Suppressor macrophage treated with lipopolysaccharide for 1 hour (primary cell): ENCODE results near the gene SEC22A.

Experiments used
- DNase-seq, 3 donors: peaks; one replicate each; pipeline ENCODE4 v3.0.0-alpha.2; 2020 to 2022

The SEC22A gene

DNA sequence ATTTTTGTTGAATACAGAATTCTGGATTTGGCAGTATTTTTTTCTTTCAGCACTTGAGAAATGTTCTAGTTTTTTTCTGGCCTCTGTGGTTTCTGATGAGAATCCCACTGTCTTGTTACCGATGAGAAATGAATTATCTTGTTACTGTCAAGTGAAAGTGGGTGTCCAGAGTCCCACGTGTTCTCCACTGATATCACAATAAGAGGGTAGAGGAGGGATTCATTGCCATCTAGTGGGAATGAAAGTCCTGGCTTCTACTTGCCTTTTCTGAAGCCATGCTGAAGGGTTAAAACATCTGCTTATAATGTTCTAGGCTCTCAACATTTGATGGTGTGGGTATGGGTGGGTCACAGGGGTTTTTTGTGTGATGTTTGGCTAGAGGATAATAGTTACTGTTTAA, 66.1 kb downstream of the SEC22A start:
- peak in 1 of 3 donors; percentile 15 for DNase-seq

DNA sequence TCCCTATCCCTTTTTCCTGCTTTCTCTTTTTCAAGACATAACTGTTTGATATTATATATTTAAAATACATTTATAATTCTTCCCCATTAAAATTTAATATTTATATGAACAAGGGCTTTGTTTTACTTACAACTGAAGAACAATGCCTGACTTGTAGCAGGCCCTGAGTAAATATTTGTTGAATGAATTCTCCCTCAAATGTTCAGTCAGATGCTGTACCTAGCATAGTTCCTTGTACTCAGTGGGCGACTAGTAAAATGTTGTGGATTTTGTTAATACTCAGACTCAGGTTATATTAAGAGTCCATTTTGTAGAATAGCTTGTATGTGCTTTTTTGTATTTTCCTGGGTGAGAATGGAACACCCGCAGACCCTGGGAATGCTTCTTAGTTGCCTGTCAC, 69.1 kb downstream of the SEC22A start:
- no peak for DNase-seq

DNA sequence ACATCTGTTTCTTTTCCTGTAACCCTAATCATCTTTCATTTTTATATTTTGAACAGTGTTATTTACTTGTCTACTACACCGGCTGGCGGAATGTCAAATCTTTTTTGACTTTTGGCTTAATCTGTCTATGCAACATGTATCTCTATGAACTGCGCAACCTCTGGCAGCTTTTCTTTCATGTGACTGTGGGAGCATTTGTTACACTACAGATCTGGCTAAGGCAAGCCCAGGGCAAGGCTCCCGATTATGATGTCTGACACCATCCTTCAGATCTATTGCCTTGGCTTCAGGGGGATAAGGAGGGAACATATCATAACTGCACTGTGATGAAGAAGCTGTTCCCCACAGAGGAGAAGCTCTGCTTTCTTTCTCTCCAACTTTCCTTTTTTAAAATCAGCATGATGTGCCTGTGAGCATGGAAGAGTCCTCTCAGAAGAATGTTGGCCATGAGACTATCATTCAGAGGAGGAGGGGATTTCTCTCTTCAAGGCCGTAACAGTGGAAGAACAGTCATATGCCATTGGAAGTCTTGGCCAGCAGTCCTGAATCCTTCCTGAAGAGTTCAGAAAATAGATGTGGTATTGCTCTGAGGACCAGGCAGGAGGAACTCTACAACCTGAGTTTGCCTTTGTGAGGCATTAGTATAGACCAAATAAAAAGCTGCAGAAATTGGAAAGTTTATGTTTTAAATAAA, 69.9 kb downstream of the SEC22A start:
- DNase-seq, result no peak

DNA sequence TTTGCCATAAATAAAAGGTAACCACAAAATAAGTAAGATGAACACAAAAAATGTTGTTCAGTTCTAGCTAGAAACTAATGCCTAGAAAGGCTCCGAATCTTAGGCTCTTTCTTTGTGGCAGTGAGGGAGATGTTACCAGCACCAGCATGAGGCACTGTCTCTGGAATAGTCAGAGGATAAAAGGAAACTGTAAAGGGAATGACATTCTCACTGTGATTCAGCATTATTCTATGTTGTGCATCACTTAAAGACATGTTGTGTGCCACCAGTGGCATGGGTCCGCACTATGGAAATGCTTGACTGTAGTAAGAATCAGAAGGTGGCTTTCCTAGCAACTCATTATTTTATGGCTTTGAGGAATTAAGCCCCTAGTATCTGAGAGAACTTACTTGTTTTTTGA, 70.8 kb downstream of the SEC22A start:
- DNase-seq, result peak; percentile 4 to 53 (median 24)

DNA sequence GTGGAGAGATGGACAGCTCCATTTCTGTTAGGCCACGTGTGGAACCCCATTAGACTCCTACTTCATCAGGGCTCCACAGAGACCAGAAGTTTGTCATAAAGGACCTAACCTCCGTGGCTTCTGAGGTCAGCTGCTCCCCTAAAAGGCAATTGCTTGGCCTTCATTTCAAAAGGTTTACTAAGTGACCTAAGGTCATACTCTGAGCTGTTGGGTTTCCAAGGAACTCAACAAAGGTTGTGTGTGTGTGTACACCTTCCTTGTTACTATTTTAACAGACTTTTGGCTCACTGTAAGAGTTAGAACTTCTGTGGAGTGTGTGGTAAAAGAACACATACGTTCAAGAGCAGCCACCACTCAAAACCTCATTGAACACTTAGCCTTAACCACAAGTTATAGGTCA, 73.9 kb downstream of the SEC22A start:
- DNase-seq, result no peak

DNA sequence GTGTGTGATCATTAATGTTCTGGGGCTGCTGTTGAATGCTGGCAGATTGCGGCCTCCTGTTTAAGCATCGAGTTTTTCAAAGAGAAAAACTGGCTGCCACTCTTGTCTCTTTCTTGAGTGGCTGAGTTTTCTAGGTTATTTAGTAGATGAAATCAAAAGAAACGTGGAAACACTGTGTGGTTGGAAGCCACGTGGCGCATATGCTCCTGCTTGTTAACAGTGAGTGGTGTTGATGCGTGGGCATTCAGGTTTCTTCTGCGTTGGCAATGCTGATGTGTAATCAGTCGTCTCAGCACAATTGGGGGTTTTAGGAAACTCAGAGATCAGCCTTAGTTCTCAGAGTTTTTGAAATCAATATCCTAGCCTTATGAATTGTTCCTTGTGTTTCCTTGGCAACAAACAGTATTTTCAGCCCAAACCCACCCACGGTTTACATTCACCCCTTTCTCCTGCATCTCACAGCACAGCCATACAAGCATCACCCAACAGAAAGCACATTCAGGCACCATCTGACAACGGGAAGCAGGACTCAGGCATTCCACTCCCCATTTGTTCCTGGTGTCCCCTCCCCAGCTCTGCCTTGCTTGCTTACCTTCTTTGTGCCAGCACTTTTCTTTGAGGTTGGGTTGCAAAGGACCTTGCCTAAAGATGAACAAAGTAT, 74.7 kb downstream of the SEC22A start:
- DNase-seq, result no peak

DNA sequence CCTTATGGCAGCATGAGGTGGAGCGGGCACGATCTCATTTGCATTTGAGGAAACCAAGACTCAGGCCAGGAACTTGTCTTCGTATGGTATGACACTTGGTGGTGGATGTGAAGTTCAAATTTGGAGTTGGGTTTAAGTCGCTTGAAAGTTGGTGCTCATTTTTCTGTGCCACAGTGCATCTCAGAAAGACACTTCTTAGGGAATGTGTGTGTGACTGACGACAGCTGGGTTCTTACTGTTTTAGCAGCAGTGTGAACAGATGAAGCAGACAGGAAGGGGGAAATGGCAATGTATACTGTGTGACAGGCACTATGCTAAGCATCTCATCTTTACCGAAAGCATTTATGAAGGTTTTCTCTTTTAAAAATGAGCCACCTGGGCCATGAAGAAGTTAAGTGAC, 75.4 kb downstream of the SEC22A start:
- no peak for DNase-seq

DNA sequence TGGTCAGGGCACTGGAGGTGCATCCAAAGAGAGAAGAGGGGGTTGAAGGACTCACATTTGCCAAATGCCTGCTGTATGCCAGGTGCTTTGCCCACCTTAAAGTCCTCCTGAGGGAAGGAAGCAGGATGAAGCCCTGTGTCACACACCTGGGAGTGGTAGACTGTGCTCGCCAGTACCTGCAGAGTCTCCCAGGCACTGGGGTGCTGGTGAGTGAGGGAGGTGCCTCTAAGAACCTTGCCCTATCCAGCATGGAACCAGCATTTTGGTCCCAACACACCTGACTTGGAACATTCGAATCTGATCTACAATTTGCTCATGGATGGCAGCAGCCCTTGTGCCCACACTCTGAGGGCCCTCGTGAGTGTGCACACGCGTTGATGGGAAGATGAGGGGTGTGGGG, 76.7 kb downstream of the SEC22A start:
- DNase-seq, result no peak

DNA sequence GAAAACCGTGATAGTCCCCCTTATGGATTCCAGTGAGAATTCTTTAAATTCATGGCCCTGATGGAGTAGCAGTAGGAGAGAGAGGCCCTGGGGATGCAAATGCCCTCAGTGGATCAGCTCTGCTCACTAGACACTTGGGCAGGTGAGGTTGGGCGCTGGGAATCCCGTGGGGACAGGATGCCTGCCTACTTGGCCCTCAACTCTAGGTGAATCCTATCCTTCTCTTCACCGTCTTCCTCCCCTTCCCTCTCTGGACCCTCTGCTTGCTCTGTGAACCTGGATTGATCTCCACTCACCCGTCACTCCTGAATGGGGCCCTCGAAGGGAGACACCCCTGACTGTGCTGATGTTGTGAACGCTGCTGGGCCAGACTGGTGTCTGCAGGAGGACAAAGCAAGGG, 77.4 kb downstream of the SEC22A start:
- no peak for DNase-seq

DNA sequence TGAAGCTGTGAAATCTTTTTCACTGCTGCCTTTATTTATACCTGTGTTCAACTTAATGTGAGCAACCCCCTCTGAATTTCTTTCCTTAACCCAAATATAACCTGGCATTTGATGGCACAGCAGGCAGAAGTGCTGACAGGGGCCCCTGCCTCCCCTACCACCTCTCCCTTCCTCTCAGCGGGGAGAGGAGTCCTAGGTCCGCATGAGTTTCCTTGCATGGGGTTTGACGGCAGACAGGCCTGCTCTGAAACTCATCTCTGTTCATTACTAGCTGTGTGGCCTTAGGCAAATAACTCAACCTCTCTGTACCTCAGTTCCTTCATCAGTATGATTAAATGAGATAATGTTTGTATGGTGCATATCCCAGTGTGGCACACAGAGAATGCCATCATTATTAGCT, 79.7 kb downstream of the SEC22A start:
- DNase-seq, result no peak

DNA sequence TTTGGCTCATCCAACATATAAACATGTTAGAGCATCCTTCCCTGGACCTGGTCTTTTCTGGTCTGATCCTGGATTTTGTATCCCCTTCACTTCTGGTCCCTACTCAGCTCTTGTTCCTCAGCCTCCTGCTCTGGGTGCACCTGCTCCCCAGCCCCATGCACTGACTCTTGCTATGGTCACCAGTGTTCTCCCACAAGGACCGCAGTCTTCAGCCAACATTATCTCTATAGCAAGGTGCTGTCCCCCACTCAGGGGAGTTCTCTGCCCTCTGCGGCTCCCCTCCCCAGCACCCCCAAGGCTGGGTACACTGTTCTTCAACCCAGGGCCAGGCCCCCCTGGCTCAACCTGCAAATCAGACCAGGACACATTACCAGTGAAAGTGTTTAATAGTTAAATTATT, 80.2 kb downstream of the SEC22A start:
- DNase-seq, result no peak

DNA sequence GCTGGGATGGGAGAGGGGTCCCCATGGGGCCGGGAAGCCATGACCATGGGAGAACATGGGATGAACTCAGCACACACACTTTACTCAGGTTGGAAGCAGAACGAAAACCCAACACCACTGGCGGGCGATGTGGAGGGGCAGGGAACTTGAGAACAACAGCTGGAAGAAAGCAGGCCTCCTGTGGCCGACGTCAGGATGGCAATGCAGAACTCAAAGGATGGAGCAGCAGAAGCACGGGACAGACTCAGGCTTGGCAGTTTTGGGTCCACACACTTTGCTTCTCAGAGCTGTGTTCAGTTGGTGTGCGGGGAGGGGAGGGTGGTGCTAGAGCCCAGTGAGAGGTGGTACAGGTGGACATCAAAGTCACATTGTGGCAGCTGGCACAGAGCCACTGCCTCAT, 80.7 kb downstream of the SEC22A start:
- DNase-seq, result no peak

DNA sequence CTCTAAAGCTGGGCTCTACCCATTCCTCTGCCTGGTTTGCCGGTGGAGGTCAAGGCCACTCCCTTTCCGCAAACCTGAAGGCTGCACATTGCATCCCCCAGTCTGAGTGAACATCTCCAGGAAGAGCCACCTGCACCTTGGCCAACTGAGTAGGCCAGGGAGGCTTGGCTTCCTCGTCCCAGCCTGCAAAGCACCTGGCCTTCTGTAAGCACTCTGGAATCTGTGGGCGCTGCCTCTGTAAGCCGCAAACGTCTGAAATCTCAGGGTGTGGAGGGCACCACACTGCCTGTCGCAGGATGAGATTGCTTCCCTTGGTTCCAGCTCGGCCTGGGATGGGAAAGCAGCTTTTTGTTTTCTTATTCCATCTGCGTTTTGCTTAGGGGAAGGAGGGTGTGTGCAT, 81.3 kb downstream of the SEC22A start:
- DNase-seq, result no peak

DNA sequence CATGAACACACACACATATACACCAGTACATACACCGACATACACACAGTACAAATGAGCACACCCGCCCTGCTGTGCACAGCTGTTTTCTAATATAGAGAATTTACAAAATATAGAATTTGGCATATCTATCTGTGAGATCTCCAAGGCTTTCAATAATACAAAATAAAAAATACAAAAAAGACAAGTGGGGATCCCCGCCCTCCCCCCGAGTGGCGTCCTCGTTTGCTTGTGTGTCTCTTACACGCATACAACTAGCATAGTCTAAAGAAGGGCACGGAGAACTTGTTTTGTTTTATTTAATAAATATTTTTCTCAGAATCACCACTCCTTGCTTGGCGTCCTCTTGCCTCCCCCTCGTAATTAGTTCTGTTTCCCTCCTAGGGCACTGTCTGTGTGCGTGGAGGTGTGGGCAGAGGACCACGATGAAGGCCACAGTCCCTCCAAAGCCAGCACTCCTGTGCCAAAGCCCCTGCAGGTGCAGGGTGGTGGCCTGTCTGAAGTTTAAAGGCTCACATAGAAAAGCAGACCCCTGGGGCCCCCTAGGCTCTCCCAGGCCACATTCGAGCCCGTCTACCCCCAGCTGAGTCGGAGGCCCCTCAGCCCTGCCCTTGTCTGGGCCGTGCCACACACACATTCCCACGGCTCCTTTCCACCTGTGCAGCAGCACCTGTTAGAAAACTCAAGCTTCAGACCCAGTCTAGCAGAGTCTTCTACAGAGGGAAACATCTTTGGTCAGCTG, 82.1 kb downstream of the SEC22A start:
- no peak for DNase-seq

DNA sequence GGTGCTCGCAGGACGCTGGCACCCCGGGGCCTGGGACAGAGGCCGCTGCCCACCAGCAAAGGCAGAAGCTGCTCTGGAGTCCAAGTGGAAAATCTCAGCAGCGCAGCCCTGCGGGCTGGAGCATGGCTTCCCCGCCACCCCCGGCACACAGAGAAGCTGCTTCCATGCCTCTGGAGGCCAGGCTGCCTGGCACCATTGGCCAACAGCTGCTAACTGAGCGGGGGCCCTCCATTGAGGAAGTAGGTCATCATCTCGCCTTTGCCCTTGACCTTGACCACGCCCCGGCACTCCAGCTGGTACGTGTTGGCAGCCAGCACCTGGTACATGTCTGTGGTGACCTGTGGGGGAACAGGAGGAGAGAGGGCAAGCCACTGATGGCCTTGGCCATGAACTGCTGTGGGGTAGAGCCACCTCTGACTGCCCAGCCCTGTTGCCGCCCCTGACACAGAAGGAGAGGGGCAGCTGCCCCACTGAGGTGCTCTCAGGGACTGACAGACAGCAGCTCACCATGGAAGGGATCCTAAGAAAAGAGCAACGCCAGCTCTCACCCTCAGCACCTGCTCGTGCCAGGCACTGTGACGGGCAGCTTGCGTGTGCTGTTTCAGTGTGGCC, 82.8 kb downstream of the SEC22A start:
- DNase-seq, result no peak

DNA sequence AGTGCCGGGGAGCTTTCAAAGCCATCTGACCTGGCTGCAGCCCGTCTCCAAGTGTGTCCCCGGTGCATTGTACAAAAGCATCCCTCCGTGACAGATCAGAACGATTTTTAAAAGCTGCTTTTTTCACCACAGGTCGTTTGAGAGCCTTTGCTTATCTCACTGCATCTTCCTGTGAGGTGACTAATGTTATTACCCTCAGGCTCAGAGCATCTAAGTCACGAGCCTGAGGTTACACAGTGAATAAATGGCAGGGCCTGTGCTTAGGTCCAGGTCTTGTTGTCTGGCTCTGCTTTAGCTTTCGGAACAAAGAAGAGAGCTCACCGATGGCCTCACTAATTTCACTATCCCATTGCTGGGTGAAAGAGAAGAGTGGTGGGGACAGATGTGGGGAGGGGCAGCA, 83.3 kb downstream of the SEC22A start:
- DNase-seq, result no peak

DNA sequence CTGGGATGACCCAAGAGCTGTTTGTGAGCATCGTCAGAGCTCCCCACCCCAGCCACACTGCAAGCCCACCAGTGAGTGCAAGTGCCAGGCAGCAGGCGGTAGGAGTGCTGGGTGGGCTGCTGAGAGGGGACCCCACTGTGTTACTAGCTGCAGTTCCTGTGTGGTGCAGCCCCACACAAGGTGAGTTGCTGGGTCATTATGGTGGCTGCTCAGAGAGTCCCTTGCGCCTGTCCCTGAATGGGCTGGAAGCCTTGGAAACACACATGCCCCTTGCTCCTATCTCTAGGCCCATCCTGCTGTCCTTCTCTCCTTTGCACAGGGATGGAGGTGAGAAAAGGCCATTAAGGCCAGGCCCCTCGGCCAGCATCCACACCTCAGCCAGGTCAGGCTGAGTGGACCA, 83.7 kb downstream of the SEC22A start:
- no peak for DNase-seq

DNA sequence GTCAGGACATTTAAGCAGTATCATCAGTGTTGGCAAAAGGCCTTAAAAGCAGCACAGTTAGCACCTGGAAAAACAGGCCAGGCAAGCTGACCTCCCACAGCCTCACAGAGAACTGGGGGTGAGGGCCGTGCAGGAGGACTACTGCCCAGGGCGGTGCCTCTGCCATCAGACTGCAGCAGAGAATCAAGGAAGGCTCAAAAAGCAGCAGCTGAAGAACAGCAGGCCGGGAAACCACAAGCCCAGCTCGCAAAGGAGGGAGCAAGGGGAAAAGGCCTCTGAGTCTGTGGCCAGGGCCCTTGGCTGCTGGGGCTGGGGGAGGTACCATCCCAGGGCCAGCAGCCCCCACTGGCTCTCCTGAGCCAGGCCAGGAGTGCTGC, 84.2 kb downstream of the SEC22A start:
- no peak for DNase-seq

DNA sequence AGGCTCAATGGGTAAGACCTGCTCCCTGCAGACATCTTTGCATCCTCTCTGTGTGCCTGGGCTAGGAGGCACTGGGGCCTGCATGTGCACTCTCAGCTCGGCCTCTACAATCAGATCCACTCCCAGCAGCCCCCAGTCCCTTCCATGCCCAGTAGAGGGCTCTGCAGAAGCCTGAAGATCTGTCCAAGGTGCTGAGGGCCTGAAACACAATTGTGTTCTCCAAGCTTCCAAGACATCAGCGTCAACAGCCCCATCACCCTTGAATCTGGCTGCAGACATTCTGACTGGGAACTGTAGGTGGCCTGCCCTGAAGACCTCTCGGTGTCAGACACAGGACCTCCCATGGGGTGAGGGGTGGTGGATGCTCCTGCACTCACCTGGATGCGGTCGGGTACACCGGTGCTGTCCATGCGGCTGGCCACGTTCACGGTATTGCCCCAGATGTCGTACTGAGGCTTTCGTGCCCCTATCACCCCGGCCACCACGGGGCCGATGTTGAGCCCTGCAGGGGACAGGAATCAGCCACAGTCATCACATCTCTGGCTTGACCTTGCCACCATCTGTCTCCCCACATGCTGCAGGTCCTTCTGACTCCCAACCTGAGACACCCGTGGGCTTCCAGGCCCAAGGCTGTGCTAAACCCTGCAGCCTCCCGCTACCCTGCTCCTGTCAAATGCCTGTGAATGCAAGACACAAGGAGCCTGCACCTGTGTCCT, 84.7 kb downstream of the SEC22A start:
- DNase-seq, result peak; percentile 65 to 79 (median 72)

DNA sequence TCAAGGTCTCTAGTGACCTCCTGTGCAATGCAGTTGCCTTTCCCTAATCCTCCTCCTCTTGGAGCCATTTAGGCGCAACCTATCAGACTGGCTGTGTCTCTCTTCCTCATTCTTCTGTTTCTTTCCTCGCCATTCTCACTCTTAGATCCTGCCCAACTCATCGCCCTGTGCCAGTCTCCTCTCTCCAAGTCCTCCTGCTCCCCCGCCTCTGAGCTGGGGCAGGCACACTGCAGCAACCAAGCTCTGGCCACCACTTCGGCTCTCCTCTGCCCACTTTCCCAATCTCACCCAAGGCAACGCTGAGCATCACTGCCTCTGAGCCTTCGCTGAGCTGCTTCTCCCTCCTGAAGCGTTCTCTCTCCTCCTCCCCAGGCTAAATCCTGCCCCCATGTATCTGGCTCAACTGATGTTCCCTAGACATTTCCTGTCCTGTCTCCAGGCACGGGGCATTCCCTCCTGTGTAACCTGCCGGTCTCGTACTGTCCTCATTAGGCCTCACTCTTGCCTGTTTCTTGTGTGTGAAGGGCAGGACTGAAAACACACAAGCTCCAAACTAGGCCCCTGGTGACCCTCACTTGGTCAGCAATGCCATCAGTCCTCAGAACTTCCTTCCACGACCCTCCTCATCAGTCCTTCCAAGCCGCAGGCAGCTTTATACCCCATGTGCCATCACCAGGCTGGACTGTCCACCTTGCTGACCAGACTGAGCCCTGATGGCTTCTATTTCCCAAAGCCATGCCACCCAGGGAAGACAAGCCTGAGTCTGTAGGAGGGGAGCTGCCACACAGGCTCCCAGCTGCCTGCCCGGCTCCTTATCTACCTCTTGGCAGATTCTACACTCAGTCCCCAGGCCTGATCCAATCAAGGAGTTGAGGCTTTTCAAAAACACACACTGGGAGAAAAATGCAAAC, 85.6 kb downstream of the SEC22A start:
- no peak for DNase-seq

DNA sequence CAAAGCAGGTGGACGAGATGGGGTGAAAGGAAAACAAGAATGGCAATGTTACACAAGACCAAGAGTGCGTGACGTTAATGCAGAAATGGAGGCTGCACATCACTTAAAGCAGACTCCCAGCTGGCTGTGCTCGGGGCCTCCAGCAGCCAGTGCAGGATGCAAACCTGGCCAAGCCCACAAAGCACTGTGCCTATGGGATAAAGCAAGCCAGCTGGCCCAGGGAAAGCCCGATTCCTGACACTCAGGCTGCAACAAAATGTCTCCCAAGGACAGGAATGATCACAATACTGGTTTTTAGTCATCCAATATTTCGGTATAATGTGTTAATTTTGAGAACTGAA, 86.2 kb downstream of the SEC22A start:
- DNase-seq, result no peak
